ENCODE data around the gene IL1RAPL2.

- TF ChIP-seq CTCF (IDR thresholded peaks at IDR 0.05; ENCODE audit: extremely low read depth in 1 of 2, insufficient read depth in 1 of 2, low read depth in 1 of 2, low read length in 2 of 2), result no peak
- no peak for TF ChIP-seq POLR2A (IDR thresholded peaks at IDR 0.05; ENCODE audit: low read depth, low read length)
- no peak for TF ChIP-seq MAX (IDR thresholded peaks at IDR 0.05; ENCODE audit: insufficient read depth, insufficient read length)
- TF ChIP-seq JUN (IDR thresholded peaks at IDR 0.05; ENCODE audit: borderline replicate concordance, insufficient read depth, insufficient read length, low read depth), result no peak
- no peak for TF ChIP-seq POLR2AphosphoS5 (IDR thresholded peaks at IDR 0.05; ENCODE audit: insufficient read depth, low read depth, low read length)
- no peak for TF ChIP-seq EZH2 (IDR thresholded peaks at IDR 0.05; ENCODE audit: borderline replicate concordance, low read depth, low read length, severe bottlenecking)
These were observed 902.7 kb downstream of the IL1RAPL2 start for GRCh38 chrX:105468741-105469140.
